C1 segment of cervical spinal cord (tissue), 14 donors: ENCODE data around the gene SBK3.
"Not testable (repeated sequence)": the region's sequence is repeated elsewhere in the genome, so short reads cannot be mapped to it uniquely, and the experiment has no call there.

Source experiments
- DNase-seq, 14 donors: peaks; one replicate each; lab custom pipeline; 2025; lab: John Stamatoyannopoulos, UW

Gene SBK3

DNA sequence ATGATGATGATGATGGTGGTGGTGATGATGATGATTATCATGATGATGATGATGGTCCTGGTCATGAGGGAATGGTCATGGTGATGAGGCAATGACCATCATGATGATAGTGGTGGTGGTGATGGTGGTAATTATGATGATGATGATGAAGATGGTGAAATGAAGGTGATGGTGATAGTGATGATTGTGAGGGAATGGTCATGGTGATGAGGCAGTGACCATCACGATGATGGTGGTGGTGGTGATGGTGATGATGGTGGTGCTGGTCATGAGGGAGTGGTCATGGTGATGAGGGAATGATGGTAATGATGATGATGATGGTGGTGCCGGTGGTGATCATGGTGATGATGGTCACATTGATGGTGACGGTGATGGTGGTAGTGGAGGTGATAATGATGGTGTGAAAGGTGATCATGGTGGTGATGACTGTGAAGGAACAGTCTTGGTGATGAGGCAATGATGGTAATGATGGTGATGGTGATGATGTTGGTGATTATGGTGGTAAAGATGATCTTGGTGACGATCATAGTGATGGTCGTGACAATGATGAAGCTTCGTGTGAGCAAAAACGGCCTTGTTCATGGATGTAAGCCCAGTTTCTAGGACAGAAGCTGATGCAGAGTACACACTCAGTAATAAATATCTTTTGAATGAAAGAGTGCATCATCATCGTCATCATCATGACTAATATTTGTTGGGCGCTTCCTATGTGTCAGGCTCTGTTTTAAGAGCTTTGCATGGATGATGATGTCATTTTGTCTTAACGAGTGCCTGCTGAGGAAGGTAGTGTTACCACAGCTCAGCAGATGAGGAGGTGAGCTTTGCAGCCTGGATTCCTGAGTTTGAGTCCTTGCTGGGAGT is 25.7 kb downstream of the SBK3 start:
- DNase-seq = no peak

DNA sequence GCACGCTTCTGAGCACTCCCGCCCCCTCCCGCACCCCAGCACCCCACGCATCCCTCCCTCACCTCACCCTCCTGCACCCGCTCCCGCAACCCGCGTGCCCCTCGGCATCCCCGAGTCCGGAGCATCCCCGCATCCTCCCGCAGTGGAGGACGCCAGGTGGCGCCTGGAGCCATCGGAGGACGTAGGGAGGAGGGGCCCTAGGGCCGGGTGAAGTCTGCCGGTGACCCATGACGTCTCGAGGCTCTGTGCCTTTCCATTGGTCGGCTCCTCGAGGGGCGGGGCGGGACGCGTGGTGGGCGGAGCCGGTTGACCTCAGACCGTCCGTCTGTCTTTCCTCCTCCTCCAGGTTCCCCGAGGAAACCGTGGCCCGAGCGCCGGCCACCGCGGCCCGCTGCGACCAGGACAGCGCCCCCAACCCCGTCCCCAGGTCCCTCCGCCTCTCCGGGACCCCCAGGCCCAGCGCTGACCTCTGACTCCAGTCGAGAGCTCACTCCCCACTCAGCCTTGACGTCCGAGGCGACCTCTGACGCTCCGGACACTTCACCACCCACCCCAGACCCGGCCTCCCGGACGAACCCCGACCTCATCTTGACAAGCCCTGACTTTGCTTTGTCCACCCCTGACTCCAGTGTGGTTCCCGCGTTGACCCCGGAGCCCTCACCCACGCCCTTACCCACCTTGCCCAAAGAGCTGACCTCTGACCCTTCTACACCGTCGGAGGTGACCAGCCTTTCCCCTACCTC is 28.3 kb downstream of the SBK3 start:
- peak; percentile 36 to 91 (median 85) for DNase-seq

DNA sequence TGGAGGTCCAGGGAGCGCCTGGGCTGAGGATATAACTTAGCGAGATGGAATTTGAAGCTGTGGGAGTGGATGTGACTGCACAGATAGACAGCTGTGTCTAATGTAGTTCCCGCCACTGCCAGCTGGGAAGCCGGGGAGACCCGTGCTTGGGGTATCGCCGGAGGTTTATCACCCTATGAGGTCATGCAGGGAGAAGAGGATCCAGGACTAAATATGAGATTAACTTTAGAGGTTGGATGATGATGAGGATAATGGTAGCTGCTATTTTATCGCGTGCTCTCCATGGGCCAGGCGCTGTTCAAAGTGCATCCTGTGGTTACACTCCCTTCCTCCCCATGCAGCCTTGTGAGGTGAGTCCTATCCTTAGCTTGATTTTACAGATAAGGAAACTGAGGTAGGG is 37.2 kb downstream of the SBK3 start:
- no peak for DNase-seq

DNA sequence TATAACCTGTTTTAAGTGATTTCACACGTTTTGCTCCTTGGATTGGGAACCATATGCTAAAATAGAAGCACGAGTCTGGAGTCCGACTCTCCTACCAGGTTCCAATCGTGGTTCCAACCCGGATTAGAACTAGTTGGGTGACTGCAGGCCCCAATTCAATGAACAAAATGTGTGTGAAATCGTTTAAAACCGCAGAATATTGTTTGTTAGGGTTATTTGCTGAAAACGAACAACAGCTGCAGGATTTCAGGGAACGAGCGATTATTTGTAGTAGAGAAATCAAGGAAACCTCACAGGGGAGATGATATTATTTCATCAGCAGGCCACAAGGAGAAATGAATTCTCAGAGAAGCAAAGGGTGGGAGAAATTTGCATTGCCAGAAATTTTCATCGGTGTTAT is 40.4 kb downstream of the SBK3 start:
- DNase-seq = no peak

DNA sequence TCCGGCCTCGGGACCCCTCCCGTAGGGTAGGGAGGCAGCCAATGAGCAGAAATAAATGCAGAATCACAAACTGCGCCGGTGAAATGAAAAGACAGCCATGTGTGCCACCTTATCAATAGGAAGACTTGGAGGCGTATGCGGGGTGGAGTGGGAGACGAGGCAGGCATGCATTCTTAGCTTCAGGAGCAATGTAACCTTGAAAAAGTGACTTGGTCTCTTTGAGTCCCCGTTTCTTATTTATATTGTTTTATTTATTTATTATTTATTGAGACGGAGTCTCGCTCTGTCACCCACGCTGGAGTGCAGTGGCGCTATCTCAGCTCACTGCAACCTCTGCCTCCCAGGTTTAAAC is 41.1 kb downstream of the SBK3 start:
- no peak for DNase-seq

DNA sequence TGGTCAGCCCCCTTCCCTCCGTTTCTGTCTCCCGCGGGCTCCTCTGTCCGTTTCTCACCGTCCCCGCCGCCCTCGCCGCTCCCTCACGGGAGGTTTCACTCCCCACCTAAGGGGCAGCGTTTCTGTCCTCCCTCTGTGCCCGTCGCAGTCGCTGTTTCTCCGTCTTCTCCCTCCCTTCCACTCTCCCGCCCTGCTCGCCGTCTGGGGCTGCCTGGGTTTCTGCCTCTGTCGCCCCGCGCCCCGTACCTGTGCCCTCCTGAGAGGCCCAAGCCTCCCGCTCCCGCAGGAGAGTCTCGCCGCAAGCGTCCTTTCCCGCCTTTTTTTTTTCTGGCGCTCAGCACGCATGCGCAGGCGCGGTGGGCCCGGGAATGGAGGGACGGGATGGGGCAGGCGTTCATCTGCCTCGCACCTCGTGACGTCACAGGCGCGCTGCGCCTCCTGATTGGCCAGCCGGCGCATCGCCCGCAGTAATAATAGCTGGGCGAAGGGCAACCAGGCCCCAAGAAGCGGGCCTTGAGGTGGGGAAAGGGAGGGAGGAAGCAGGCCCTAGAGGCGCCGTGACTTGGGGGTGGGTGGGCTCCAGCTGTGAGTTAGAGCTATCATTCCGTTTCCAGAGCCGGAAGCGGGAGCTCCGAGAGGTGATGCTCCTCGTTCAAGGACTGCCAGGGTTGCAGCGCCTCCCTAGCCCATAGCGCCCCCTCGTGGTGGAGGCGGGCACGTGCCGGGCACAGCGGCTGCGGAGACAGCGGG is 41.7 kb downstream of the SBK3 start:
- DNase-seq = peak; percentile 71 to 99 (median 95)

DNA sequence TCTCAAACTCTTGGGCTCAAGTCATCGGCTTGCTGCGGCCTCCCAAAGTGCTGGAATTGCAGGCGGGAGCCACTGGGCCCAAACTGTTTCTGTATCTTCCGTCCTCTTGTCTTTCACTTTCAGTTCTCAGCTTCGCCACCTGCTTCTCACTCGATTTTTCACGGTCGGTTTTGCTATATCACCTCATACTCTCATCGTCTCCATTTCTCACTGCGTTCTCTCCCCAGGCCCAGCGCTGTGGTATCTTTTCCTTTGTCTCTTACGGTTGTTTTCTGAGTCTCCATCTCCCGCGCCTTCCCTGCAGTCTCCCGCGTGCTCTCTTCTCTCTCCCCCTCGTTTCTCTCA is 42.2 kb downstream of the SBK3 start:
- DNase-seq = no peak

DNA sequence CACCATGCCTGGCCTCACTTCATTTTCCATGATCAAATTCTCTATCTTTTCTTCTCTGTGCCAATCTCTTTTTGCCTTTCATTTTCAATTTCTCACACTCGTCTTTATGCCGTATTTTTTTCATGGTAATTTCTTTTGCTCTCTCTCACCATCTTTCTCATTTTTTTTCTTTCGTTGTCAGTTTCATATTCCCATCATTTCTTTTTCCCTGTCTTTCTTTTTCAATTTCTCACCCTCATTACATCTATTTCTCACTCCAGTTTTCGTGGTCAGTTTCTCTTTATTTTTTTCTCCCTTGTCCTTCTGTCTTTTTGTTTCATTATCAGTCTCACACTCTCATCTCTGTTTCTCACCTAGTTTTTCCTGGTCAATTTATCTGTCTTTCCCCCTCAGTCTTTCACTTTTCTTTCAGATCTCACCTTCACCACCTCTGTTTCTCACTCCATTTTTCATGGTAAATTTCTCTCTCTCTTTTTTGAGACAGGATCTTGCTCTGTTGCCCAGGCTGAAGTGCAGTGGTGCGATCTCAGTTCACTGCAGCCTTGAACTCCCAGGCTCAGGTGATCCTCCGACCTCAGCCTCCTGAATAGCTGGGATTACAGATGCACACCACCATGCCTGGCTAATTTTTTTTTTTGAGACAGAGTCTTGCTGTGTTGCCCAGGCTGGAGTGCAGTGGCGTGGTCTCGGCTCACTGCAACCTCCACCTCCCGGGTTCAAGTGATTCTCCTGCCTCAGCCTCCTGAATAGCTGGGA is 43.0 kb downstream of the SBK3 start:
- no peak for DNase-seq

DNA sequence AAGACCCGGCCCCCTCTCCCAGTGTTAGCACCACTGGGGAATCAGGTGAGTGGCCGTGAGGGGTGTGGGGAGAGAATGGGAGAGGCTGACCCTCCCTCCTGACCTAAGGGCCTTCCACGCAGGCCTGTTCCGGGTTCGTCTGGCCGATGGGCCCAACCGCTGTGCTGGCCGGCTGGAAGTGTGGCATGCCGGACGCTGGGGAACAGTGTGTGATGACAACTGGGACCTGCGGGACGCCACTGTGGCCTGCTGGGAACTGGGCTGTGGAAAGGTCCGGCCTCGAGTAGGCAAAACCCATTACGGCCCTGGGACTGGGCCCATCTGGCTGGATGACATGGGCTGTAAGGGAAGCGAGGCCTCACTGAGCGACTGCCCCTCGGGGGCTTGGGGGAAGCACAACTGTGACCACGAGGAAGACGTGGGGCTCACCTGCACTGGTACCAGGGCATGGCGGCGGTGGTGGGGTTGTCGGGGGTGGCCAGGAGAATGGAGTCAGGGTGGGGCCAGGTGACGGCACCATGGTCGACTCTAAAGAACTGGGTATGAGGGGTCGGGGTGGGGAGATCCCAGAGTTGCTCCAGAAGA is 44.9 kb downstream of the SBK3 start:
- no peak for DNase-seq

DNA sequence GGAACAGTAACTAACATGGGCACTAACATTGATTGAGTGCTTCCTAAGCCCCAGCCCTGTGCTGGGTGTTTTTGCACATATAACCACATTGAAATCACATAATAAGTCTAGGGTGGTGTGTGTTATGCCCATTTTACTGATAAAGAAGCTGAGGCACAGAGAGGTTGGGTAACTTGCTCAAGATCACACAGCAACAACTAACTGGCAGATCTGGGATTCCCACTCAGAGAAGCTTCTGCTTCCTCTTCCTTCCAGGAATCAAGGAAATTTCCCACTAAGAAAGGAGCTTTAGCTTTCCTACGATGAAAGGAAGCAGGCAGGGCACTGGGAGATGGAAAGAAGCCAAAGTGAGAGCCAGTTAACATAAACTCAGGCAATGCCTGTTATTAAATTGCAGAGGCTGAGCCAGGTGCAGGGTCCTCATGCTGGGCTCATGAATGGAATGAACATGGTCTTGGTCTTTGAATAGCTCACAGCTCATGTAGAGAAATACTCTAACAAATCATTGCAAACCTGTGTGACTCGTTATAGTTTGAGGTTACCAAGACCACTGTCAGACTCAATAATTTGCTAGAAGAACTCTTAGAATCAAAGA is 47.0 kb downstream of the SBK3 start:
- no peak for DNase-seq

DNA sequence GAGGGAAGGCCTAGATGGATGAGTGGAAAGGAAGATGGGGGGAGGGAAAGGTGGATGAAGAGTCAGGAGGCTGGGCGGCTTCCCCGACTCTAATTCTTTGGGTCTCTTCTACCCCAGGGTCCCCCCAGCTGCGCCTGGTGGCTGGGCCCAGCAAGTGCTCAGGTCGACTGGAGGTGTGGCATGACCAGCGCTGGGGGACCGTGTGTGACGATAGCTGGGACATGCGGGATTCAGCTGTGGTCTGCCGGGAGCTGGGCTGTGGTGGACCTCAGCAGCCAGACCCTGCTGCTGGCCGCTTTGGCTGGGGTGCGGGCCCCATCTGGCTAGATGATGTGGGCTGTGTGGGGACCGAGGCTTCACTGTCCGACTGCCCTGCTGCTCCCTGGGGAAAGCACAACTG is 47.6 kb downstream of the SBK3 start:
- DNase-seq = no peak

DNA sequence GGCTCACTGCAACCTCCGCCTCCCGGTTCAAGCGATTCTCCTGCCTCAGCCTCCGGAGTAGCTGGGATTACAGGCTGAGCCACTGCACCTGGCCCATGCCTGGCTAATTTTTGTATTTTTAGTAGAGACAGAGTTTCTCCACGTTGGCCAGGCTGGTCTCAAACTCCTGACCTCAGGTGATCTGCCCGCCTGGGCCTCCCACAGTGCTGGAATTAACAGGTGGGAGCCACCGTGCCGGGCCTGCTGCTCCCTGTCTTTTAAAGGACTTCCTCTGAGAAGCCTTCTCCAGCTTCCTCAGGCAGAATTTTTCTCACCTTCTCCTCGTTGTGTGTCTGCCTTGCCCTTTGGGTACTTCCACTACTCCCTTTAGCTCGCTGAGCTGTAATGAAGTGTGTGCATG is 48.5 kb downstream of the SBK3 start:
- not testable (repeated sequence) for DNase-seq

DNA sequence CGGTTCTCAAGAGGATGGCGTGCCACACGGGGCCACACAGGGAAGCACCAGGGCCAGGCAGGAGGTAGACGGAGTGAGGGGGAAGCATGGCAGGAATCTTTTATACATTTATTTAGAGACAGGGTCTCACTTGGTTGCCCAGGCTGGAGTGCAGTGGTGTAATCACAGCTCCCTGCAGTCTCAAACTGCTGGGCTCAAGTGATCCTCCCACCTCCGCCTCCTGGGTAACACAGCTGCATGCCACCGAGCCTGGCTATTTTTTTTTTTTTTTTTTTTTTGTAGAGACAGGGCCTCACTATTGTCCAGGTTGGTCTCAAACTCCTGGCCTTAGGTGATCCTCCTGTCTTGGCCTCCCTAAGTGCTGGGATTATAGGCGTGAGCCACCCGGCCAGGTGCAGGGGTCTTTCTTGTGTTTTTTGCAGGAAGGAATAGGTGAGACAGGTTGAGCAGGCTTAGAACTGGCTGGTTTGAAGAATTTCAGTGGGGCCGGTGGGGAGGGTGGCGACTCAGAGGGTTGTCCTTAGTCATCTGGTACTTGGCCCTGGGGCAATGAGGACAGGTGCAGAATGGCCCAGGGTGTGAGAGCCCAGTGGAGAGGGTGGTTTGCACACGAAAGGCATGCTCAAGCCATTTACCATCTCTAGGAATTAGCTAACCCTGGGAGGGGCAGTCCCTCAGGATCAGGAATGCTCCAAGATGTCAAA is 49.5 kb downstream of the SBK3 start:
- DNase-seq = no peak

DNA sequence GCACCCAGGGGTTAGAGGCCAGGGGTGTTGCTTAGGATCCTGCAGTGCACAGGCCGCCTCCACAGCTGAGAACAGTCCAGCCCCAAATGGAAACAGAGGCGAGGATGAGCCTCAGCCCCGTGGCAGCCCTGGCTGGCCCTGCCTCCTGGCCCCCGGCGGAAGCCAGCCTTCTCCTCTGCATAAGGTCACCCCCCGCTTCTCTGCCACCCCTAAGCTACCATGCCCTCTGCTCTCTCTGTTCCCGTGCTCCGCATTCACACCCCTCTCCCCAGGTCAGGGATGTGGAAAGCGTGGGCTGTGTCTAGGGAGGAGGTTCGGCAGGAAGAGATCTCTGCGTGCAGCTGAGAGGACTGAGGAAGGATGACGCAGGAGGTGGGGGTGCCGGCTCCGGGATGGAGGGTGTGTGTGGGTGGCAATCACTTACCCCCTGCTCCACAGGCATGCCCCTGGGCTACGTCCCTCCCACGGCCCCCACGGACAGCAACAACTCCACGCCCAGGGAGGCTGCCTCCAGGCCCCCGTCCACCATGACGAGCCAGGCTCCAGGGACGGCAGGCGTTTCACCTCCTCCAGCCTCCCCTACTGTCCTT is 51.1 kb downstream of the SBK3 start:
- no peak for DNase-seq

DNA sequence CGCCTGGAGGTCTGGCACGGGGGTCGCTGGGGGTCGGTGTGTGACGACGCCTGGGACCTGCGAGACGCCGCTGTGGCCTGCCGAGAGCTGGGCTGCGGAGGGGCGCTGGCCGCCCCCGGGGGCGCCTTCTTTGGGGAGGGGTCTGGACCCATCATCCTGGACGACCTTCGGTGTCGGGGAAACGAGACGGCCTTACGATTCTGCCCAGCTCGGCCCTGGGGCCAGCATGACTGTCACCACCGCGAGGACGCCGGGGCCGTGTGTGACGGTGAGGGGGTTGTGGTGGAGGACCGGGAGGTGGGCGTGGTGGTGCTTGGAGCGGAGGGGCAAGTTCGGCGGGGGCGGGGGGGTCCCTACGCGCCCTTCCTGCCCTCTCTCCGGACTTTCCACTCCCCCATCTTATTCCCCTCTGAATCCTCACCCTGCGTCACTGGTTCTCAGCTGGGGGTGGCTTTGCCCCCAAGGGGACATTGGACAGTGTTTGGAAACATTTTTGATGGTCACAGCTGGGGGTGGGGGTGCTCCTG is 51.6 kb downstream of the SBK3 start:
- DNase-seq = no peak

DNA sequence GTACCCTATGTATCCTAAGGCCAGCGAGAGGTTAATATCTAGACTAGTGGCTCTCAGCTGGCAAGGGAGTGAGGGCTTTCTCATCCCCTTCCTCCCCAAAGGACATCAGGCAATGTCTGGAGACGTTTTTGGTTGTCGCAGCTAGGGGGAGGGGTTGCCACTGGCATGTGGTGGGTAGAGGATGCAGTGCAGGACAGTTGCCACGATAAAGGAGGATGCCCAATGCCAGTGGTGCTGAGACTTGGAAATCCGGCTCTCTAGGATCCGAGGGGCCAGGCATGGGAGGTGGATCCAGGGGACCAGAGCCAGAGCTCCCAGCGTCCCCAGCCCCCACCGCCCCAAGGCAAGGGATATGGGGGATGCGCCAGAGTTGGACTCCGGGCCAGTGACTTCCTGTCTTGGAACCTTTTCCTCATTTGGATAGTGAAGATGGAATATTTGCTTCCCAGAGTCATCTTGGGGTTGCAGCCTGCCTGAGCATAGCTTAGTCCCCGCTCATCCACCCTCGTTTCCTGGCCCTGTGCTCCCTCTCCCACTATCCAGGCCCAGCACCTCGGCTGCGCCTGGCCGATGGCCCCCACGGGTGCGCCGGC is 52.2 kb downstream of the SBK3 start:
- DNase-seq = no peak

DNA sequence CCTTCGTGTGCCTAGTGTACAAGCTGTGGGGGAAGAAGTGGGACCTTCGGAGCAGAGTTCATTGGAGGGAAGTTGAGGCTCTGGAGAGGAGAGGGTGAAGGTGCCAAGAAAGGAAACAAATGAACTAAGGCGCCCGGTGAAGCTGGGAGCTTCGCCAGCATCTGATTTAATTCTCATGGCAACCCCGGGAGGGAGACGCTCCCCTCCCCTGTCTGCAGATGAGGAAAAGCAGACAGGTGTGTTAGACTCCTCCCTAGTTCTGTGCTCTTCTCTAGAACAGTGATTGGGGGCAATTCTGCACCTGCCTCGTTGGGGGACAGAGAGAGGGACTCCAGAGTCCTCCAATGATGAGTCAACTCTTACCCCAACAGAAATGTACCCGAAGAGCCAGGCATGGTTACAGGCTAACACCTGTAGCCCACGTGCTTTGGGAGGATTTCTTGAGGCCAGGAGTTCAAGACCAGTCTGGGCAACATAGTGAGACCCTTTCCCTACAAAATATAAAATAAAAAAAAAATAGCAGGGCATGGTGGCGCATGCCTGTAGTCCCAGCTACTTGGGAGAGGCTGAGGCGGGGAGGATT is 52.9 kb downstream of the SBK3 start:
- DNase-seq = no peak

DNA sequence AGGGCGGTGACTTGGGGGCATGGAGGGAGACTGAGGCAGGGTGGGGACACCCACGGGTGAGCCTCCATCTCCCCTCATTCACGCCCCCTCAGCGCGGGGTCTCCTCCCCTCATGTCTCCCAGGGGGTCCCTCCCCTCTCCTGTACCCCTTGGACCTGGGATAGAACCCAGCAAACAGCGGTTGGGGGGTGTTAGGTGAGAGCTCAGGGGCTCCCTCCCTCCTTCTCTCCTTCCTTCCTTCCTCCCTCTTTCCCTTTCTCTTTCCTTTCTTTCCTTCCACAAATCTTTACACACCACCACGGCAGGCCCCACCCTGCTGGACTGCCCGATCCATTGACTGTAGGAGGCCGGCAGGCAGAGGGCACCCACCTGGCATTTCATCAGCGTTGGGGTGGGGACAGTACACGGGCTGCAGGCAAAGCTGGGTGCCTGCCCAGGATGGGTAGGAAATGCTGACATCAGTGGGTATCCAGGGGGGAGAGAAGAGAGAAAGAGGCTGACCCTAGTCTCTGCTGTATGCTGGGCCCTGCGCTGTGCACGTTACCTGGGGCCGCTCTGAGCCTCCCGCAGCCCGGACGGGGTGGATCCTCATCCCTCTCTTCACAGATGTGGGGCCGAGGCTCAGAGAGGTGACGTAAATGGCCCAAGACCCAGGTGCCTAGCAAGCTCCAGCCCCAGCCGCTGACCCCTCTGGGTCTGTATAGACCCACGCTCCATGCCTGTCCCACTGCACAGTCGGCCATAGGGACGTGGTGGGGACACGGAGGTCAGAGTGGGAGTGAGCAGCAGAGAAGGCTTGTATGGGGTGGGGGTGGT is 53.6 kb downstream of the SBK3 start:
- DNase-seq = no peak
